SK-N-SH (cell line): Measurements from ENCODE around the gene MIA. TPM values are rescaled to one million over a fixed set of nuclear protein-coding genes. Genes with fewer than 3 reads are reported as not detected.

Experiments
- CTCF ChIA-PET: fragments of 300-600, 350-600 bp; formaldehyde crosslinking; extraction: SDS; loops from one replicate; lab custom pipeline; 2021; lab: Yijun Ruan, JAX
- POLR2A ChIA-PET: fragments of 350-600 bp; sonication (Branson Sonifier 250); formaldehyde crosslinking; extraction: SDS; loops from one replicate; lab custom pipeline; 2020; ENCODE audit warnings: antibody characterized with exemption, inconsistent platforms; lab: Yijun Ruan, JAX
- DNase-seq: peaks from one replicate; pipeline ENCODE4 v3.0.0; 2012
- H2AFZ ChIP-seq: fragments of 200-600 bp; sonication (generic); 2 replicates; pipeline ENCODE4 v1.8.1; 2016; ENCODE audit warnings: antibody characterized with exemption, mild to moderate bottlenecking, low read depth
- H3F3A ChIP-seq: fragments of 200-600 bp; sonication (generic); replicated peaks from 2 replicates; pipeline ENCODE3; 2016; ENCODE audit warnings: antibody characterized with exemption, mild to moderate bottlenecking; ENCODE audit not compliant: insufficient read depth
- H3K27ac ChIP-seq, 2 experiments: fragments of 200-500 bp in 1 of 2; fragments of 200-600 bp in 1 of 2; sonication (Bioruptor generic) in 1 of 2; sonication (generic), shearing (Covaris generic) in 1 of 2; 2 replicates each; pipeline versions ENCODE4 v1.5.1 to v1.6.1; 2014 to 2016; ENCODE audit warnings: low read depth in 2 of 2, inconsistent platforms in 1 of 2, low read length in 1 of 2, mild to moderate bottlenecking in 1 of 2, mixed read lengths in 1 of 2
- H3K27me3 ChIP-seq: fragments of 200-600 bp; sonication (generic), shearing (Covaris generic); 2 replicates; pipeline ENCODE4 v1.6.1; 2016; ENCODE audit warnings: mixed run types; ENCODE audit not compliant: insufficient read depth
- H3K36me3 ChIP-seq, 2 experiments: fragments of 200-500 bp in 1 of 2; fragments of 200-600 bp in 1 of 2; sonication (Bioruptor generic) in 1 of 2; sonication (generic) in 1 of 2; replicated peaks in 1 of 2; 2 replicates each; pipeline versions ENCODE3 to v1.5.1; 2014 to 2016; ENCODE audit warnings: low read length in 1 of 2, mild to moderate bottlenecking in 1 of 2; ENCODE audit not compliant: insufficient read depth in 2 of 2, control insufficient read depth in 1 of 2
- H3K4me1 ChIP-seq, 2 experiments: fragments of 200-500 bp in 1 of 2; fragments of 200-600 bp in 1 of 2; sonication (Bioruptor generic) in 1 of 2; sonication (generic), shearing (Covaris generic) in 1 of 2; 2 replicates each; pipeline versions ENCODE4 v1.5.1 to v1.6.1; 2014 to 2016; ENCODE audit warnings: low read depth in 1 of 2, low read length in 1 of 2, mixed run types in 1 of 2; ENCODE audit not compliant: insufficient read depth in 2 of 2, control insufficient read depth in 1 of 2
- H3K4me2 ChIP-seq: fragments of 200-600 bp; sonication (generic), shearing (Covaris generic); 2 replicates; pipeline ENCODE4 v1.6.1; 2017; ENCODE audit warnings: mixed run types
- H3K4me3 ChIP-seq, 2 experiments: fragments of 200-500 bp in 1 of 2; fragments of 200-600 bp in 1 of 2; sonication (Bioruptor generic) in 1 of 2; sonication (generic), shearing (Covaris generic) in 1 of 2; 2 replicates each; pipeline versions ENCODE4 v1.5.1 to v1.8.1; 2014 to 2016; ENCODE audit warnings: low read depth in 2 of 2, inconsistent platforms in 1 of 2, low read length in 1 of 2, mild to moderate bottlenecking in 1 of 2, mixed read lengths in 1 of 2, moderate library complexity in 1 of 2
- H3K79me2 ChIP-seq: fragments of 200-600 bp; sonication (generic); 2 replicates; pipeline ENCODE4 v1.8.1; 2017; ENCODE audit warnings: mild to moderate bottlenecking; ENCODE audit not compliant: insufficient read depth
- H3K9ac ChIP-seq: fragments of 200-600 bp; sonication (generic); 2 replicates; pipeline ENCODE4 v1.6.1; 2017; ENCODE audit warnings: mixed run types
- H3K9me2 ChIP-seq: fragments of 200-600 bp; sonication (generic); 2 replicates; pipeline ENCODE4 v1.6.1; 2017; ENCODE audit warnings: mixed run types
- H3K9me3 ChIP-seq: fragments of 200-600 bp; sonication (generic); 2 replicates; pipeline ENCODE4 v1.6.1; 2017; ENCODE audit warnings: mixed run types, mild to moderate bottlenecking, moderate library complexity
- H4K20me1 ChIP-seq: fragments of 200-600 bp; sonication (generic); 2 replicates; pipeline ENCODE4 v1.6.1; 2017; ENCODE audit warnings: mild to moderate bottlenecking, mixed run types; ENCODE audit not compliant: insufficient read depth
- CHD2 ChIP-seq: fragments of 150-350 bp; IDR thresholded peaks from 2 replicates; pipeline ENCODE4 v1.6.1; 2018; ENCODE audit warnings: low read length; ENCODE audit not compliant: partially characterized antibody
- ELF1 ChIP-seq: IDR thresholded peaks from 2 replicates; pipeline ENCODE4 v1.4.0; 2012
- EP300 ChIP-seq, 2 experiments: IDR thresholded peaks; 2 replicates each; pipeline versions ENCODE4 v1.4.0 to v1.6.1; 2012; ENCODE audit warnings: borderline replicate concordance in 1 of 2, low read depth in 1 of 2, low read length in 1 of 2
- FOSL2 ChIP-seq: IDR thresholded peaks from 2 replicates; pipeline ENCODE4 v1.4.0; 2012; ENCODE audit warnings: low read depth, mild to moderate bottlenecking, moderate library complexity, borderline replicate concordance
- FOXJ3 ChIP-seq: sonication (generic); formaldehyde crosslinking; IDR thresholded peaks from 2 replicates; pipeline ENCODE4 v1.5.1; 2020; ENCODE audit warnings: mild to moderate bottlenecking, missing genetic modification reagents
- GABPA ChIP-seq: IDR thresholded peaks from 2 replicates; pipeline ENCODE4 v1.4.0; 2012; ENCODE audit warnings: low read depth, mild to moderate bottlenecking
- GATA2 ChIP-seq: sonication (generic); formaldehyde crosslinking; IDR thresholded peaks from 2 replicates; pipeline ENCODE4 v1.5.0; 2020; ENCODE audit warnings: mild to moderate bottlenecking, missing genetic modification reagents
- JUND ChIP-seq: IDR thresholded peaks from 2 replicates; pipeline ENCODE4 v1.4.0; 2012
- MEF2A ChIP-seq: IDR thresholded peaks from 2 replicates; pipeline ENCODE4 v1.4.0; 2012; ENCODE audit warnings: low read depth, borderline replicate concordance
- NRF1 ChIP-seq: IDR thresholded peaks from 2 replicates; pipeline ENCODE4 v1.6.1; 2012; ENCODE audit warnings: low read depth, mild to moderate bottlenecking, low read length
- POLR2AphosphoS5 ChIP-seq: IDR thresholded peaks from 2 replicates; pipeline ENCODE4 v1.6.1; 2012; ENCODE audit warnings: low read depth, low read length
- RAD21 ChIP-seq: IDR thresholded peaks from 2 replicates; pipeline ENCODE4 v1.6.1; 2012; ENCODE audit warnings: mild to moderate bottlenecking, low read length
- RCOR1 ChIP-seq: fragments of 150-350 bp; IDR thresholded peaks from 2 replicates; pipeline ENCODE4 v1.6.1; 2017; ENCODE audit warnings: antibody characterized with exemption, low read length
- SMC3 ChIP-seq: IDR thresholded peaks from 2 replicates; pipeline ENCODE4 v1.6.1; 2012; ENCODE audit warnings: low read depth, low read length, improper control_type of control experiment
- YY1 ChIP-seq: IDR thresholded peaks from 2 replicates; pipeline ENCODE4 v1.4.0; 2012; ENCODE audit warnings: low read depth, mild to moderate bottlenecking
- WGBS: methylation state at CpG from one replicate; pipeline ENCODE4 v1.1.6; 2017; ENCODE audit warnings: low lambda C conversion rate; 5-methylcytosine and 5-hydroxymethylcytosine counted together
- polyA plus RNA-seq, 3 experiments: library from polyadenylated mRNA; depleted of rRNA; stranded (reverse); fragments of >200 nt; gene quantifications; 2 replicates each; pipeline ENCODE4 v1.2.3, GENCODE V29; 2012
- TF ChIP-seq, protein P1 (sequence below): fragments of 150-350 bp; IDR thresholded peaks from 2 replicates; pipeline ENCODE4 v1.6.1; 2016; ENCODE audit warnings: mild to moderate bottlenecking, low read depth, low read length
- TF ChIP-seq, protein P2 (sequence below): fragments of 150-350 bp; IDR thresholded peaks from 2 replicates; pipeline ENCODE4 v1.6.1; 2017; ENCODE audit warnings: antibody characterized with exemption, low read length, low read depth, borderline replicate concordance
- TF ChIP-seq, protein P3 (sequence below): IDR thresholded peaks from 2 replicates; pipeline ENCODE4 v1.4.0; 2012; ENCODE audit warnings: low read depth, borderline replicate concordance
- TF ChIP-seq, protein P4 (sequence below): IDR thresholded peaks from 2 replicates; pipeline ENCODE4; 2012
- TF ChIP-seq, protein P5 (sequence below): IDR thresholded peaks from 2 replicates; pipeline ENCODE4 v1.4.0; 2012; ENCODE audit warnings: low read depth

MIA gene
- polyA plus RNA-seq, 1 of the 3 experiments (the other 2 are of a cell fraction) = not detected

DNA sequence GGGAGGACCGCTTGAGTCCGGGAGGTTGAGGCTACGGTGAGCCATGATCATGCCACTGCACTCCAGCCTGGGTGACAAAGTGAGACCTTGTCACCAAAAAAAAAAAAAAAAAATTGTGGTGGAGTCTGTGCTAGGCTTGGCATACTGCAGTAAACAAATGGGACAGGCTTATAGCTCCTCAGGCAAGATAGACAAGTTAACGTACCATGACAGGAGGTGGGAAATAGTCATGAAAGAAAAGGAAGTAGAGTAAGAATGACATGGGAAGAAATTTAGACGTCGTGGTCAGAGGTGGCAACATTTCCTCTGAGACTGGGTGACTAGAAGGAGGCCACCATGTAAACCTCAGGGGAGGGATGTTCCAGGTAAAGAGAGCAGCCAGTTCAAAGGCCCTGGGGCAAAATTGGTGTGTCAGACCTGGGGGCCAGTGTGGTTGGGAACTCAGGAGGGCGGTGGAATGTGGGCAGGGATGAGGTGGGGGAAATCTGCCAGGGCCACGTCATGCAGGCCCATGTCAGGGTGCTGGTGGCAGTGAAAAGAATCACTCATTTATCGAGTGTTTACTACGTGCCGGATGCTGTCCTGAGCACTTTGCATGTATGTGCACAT lies 18.7 kb upstream of the MIA start:
- peaks cover 7% of the 10 kb centered on the region for H3F3A ChIP-seq
- H3K4me1 ChIP-seq = peaks cover 7 to 11% of the 10 kb centered on the region in 2 experiments; a peak in 2 of 4 replicates
- no peaks in the 10 kb centered on the region for H3K9me3 ChIP-seq
- POLR2A ChIA-PET = interaction anchor here (0.7 to 2.4 kb wide), 2 partner anchors 21 to 72 kb away, joined by 6 to 7 read pairs; partner anchors contain the start of gene RAB4B
- H3K79me2 ChIP-seq = peaks cover 83% of the 10 kb centered on the region
- no peak overlapping the region for H3K4me2 ChIP-seq
- no peaks in the 10 kb centered on the region for H3K9me2 ChIP-seq
- H3K27me3 ChIP-seq = no peaks in the 10 kb centered on the region
- peaks cover 26 to 43% of the 10 kb centered on the region in 2 experiments for H3K36me3 ChIP-seq
- peaks cover 42% of the 10 kb centered on the region for H4K20me1 ChIP-seq
- WGBS = 93% methylated on average over 11 of the region's 11 CpGs
- no peak overlapping the region for H3K9ac ChIP-seq
- no peak overlapping the region for H3K4me3 ChIP-seq
- H3K27ac ChIP-seq = no peak overlapping the region
- H2AFZ ChIP-seq = no peak overlapping the region
- TF ChIP-seq, protein P1, sequence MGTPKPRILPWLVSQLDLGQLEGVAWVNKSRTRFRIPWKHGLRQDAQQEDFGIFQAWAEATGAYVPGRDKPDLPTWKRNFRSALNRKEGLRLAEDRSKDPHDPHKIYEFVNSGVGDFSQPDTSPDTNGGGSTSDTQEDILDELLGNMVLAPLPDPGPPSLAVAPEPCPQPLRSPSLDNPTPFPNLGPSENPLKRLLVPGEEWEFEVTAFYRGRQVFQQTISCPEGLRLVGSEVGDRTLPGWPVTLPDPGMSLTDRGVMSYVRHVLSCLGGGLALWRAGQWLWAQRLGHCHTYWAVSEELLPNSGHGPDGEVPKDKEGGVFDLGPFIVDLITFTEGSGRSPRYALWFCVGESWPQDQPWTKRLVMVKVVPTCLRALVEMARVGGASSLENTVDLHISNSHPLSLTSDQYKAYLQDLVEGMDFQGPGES = no peak
- TF ChIP-seq SMC3 (no peak), FOSL2 (no peak), RCOR1 (no peak), ELF1 (no peak), POLR2AphosphoS5 (no peak), CHD2 (no peak), GATA2 (no peak), MEF2A (no peak), RAD21 (no peak), FOXJ3 (CRISPR knock-in tag) (no peak), GABPA (no peak), JUND (no peak), NRF1 (no peak), EP300 (IDR thresholded peaks at IDR 0.05; ENCODE audit: borderline replicate concordance in 1 of 2, low read depth in 1 of 2, low read length in 1 of 2) (no peak), YY1 (no peak)
- TF ChIP-seq, protein P2, sequence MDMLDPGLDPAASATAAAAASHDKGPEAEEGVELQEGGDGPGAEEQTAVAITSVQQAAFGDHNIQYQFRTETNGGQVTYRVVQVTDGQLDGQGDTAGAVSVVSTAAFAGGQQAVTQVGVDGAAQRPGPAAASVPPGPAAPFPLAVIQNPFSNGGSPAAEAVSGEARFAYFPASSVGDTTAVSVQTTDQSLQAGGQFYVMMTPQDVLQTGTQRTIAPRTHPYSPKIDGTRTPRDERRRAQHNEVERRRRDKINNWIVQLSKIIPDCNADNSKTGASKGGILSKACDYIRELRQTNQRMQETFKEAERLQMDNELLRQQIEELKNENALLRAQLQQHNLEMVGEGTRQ = no peak
- TF ChIP-seq, protein P3, sequence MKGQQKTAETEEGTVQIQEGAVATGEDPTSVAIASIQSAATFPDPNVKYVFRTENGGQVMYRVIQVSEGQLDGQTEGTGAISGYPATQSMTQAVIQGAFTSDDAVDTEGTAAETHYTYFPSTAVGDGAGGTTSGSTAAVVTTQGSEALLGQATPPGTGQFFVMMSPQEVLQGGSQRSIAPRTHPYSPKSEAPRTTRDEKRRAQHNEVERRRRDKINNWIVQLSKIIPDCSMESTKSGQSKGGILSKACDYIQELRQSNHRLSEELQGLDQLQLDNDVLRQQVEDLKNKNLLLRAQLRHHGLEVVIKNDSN = no peak
- TF ChIP-seq, protein P4, sequence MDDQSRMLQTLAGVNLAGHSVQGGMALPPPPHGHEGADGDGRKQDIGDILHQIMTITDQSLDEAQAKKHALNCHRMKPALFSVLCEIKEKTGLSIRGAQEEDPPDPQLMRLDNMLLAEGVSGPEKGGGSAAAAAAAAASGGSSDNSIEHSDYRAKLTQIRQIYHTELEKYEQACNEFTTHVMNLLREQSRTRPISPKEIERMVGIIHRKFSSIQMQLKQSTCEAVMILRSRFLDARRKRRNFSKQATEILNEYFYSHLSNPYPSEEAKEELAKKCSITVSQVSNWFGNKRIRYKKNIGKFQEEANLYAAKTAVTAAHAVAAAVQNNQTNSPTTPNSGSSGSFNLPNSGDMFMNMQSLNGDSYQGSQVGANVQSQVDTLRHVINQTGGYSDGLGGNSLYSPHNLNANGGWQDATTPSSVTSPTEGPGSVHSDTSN = no peak
- TF ChIP-seq, protein P5, sequence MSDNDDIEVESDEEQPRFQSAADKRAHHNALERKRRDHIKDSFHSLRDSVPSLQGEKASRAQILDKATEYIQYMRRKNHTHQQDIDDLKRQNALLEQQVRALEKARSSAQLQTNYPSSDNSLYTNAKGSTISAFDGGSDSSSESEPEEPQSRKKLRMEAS = no peak
- TF ChIP-seq, all 33 proteins: peak for 0
- CTCF ChIA-PET = no interaction called here
- no peak for DNase-seq
